MCF 10A (cell line): Measurements from ENCODE around the gene IL18. TPM values are rescaled to one million over a fixed set of nuclear protein-coding genes. Genes with fewer than 3 reads are reported as not detected.

ENCODE experiments used
- Bru-seq: library from RNA; stranded (reverse); fragments of 400-500 nt; gene quantifications from one replicate; lab custom pipeline; 2021; lab: Mats Ljungman, UMichigan
- BruChase-seq, 2 experiments: library from RNA; stranded (reverse); fragments of 400-500 nt; gene quantifications; one replicate each; lab custom pipeline; 2021; lab: Mats Ljungman, UMichigan
- BruUV-seq: library from RNA; stranded (reverse); fragments of 400-500 nt; replicated peaks from 2 replicates; lab custom pipeline; 2021; lab: Mats Ljungman, UMichigan
- CTCF ChIA-PET: fragments of 300-600 bp; sonication (Branson Sonifier 250); formaldehyde crosslinking; extraction: SDS; loops from one replicate; lab custom pipeline; 2021; ENCODE audit warnings: antibody characterized with exemption, inconsistent platforms; lab: Yijun Ruan, JAX
- POLR2A ChIA-PET: fragments of 300-600, 350-650 bp; sonication (Branson Sonifier 250); formaldehyde crosslinking; extraction: SDS; loops from one replicate; lab custom pipeline; 2020; ENCODE audit warnings: antibody characterized with exemption, inconsistent platforms; lab: Yijun Ruan, JAX
- DNase-seq: peaks from one replicate; pipeline ENCODE4 v3.0.0-alpha.2; 2018; ENCODE audit not compliant: unreplicated experiment
- H3K27ac Mint-ChIP-seq: one replicate; pipeline ENCODE4 v1.8.0; 2022; ENCODE audit warnings: mild to moderate bottlenecking, low read depth, mixed read lengths; ENCODE audit not compliant: unreplicated experiment
- H3K27me3 Mint-ChIP-seq: one replicate; pipeline ENCODE4 v1.8.0; 2022; ENCODE audit warnings: mixed read lengths; ENCODE audit not compliant: insufficient read depth, unreplicated experiment
- H3K36me3 Mint-ChIP-seq: one replicate; pipeline ENCODE4 v1.8.0; 2022; ENCODE audit warnings: mild to moderate bottlenecking, moderate library complexity, mixed read lengths; ENCODE audit not compliant: insufficient read depth, unreplicated experiment
- H3K4me1 Mint-ChIP-seq: one replicate; pipeline ENCODE4 v1.8.0; 2022; ENCODE audit warnings: mixed read lengths; ENCODE audit not compliant: insufficient read depth, unreplicated experiment
- H3K4me3 Mint-ChIP-seq: one replicate; pipeline ENCODE4 v1.8.0; 2022; ENCODE audit warnings: mild to moderate bottlenecking, moderate library complexity, mixed read lengths; ENCODE audit not compliant: unreplicated experiment
- H3K9me3 Mint-ChIP-seq: one replicate; pipeline ENCODE4 v1.8.0; 2022; ENCODE audit warnings: mixed read lengths; ENCODE audit not compliant: unreplicated experiment
- intact Hi-C: fragments of 100-400 bp; cut with micrococcal nuclease; formaldehyde crosslinking; loops from 2 replicates; pipeline ENCODE4 v1.14.1; 2022
- long read RNA-seq: library from polyadenylated mRNA; stranded (forward); transcript quantifications from one replicate; pipeline ENCODE4 v2.0.0, GENCODE V29; 2022
- total RNA-seq: library from RNA; stranded (reverse); gene quantifications from 2 replicates; pipeline ENCODE4 v1.2.3, GENCODE V29; 2022
- TF ChIP-seq, protein P1 (sequence below): fragments of 200-600 bp; IDR thresholded peaks from one replicate; pipeline ENCODE4 v1.8.0; 2022; ENCODE audit warnings: antibody characterized with exemption, mild to moderate bottlenecking; ENCODE audit not compliant: unreplicated experiment

The IL18 gene
- 124 and 189 TPM in 2 replicates for total RNA-seq
- percentile 97 among the genes with signal in this experiment for Bru-seq, nascent RNA
- BruChase-seq, experiment 1, labeled RNA remaining after a 6-hour chase = percentile 92 among the genes with signal in this experiment
- BruChase-seq, experiment 2, labeled RNA remaining after a 2-hour chase = percentile 95 among the genes with signal in this experiment
- long read RNA-seq, transcript IL18-206 (3 exons, 880 nt) = minor isoform, 5 of 44 reads
- long read RNA-seq, transcript IL18-202 (5 exons, 1,090 nt) = major isoform, 10 of 44 reads
- long read RNA-seq, partial matches to known transcripts = 3 of 44 reads
- long read RNA-seq, other reads (novel, unspliced or antisense) = 22 of 44 reads

- POLR2A ChIA-PET = interaction anchor here (0.6 to 3.9 kb wide), 22 partner anchors 8 to 409 kb away, joined by 3 to 68 read pairs (median 6); partner anchors contain the start of genes BCO2, NKAPD1, PIH1D2 and PTS
Observed at GRCh38 chr11:112163875-112164685, at the start of gene IL18. TSS of gene IL18 (minus strand) at chr11:112164094. CDS start at chr11:112155053, 9,041 bp downstream.

GRCh38 chr11:112212710-112213109 is 48.8 kb upstream of the IL18 start:
- no peak overlapping the region for H3K4me3 Mint-ChIP-seq
- ChIA-PET CTCF (interaction anchor here (0.6 kb wide), 1 partner anchor 1486 kb away, joined by 3 read pairs; no protein-coding TSS in a partner anchor), POLR2A (interaction anchor here (0.7 to 1.3 kb wide), 5 partner anchors 10 to 126 kb away, joined by 3 to 4 read pairs (median 3); partner anchors contain the start of genes SDHD and TIMM8B)
- peaks cover 8% of the 10 kb centered on the region for H3K4me1 Mint-ChIP-seq
- TF ChIP-seq, protein P1, sequence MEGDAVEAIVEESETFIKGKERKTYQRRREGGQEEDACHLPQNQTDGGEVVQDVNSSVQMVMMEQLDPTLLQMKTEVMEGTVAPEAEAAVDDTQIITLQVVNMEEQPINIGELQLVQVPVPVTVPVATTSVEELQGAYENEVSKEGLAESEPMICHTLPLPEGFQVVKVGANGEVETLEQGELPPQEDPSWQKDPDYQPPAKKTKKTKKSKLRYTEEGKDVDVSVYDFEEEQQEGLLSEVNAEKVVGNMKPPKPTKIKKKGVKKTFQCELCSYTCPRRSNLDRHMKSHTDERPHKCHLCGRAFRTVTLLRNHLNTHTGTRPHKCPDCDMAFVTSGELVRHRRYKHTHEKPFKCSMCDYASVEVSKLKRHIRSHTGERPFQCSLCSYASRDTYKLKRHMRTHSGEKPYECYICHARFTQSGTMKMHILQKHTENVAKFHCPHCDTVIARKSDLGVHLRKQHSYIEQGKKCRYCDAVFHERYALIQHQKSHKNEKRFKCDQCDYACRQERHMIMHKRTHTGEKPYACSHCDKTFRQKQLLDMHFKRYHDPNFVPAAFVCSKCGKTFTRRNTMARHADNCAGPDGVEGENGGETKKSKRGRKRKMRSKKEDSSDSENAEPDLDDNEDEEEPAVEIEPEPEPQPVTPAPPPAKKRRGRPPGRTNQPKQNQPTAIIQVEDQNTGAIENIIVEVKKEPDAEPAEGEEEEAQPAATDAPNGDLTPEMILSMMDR = no peak
- H3K9me3 Mint-ChIP-seq = no peaks in the 10 kb centered on the region
- no peak for DNase-seq
- intact Hi-C loops = no loop called here
- H3K27ac Mint-ChIP-seq = no peak overlapping the region
- H3K36me3 Mint-ChIP-seq = no peaks in the 10 kb centered on the region
- no peaks in the 10 kb centered on the region for H3K27me3 Mint-ChIP-seq
- BruUV-seq = no TSS peak

More at GRCh38 chr11:112163875-112164685, at the start of gene IL18:
- DNase-seq = peak; percentile 88
- Mint-ChIP-seq H3K27ac (peak within 1 kb of the TSS; percentile 97), H3K4me3 (peak within 1 kb of the TSS; percentile 96), H3K36me3 (peaks cover 24% of the 10 kb centered on the region), H3K9me3 (no peaks in the 10 kb centered on the region), H3K4me1 (peaks cover 53% of the 10 kb centered on the region), H3K27me3 (no peaks in the 10 kb centered on the region)
- intact Hi-C loops = loop anchor here (10.0 kb wide), 1 partner anchor 289 kb away; the partner anchor contains the start of genes ALG9, CFAP68 and FDXACB1
- no TSS peak for BruUV-seq
- CTCF ChIA-PET = interaction anchor here (0.7 to 1.4 kb wide), 4 partner anchors 9 to 116 kb away, joined by 3 to 4 read pairs (median 3); no protein-coding TSS in a partner anchor
- TF ChIP-seq, protein P1 = no peak

DNA sequence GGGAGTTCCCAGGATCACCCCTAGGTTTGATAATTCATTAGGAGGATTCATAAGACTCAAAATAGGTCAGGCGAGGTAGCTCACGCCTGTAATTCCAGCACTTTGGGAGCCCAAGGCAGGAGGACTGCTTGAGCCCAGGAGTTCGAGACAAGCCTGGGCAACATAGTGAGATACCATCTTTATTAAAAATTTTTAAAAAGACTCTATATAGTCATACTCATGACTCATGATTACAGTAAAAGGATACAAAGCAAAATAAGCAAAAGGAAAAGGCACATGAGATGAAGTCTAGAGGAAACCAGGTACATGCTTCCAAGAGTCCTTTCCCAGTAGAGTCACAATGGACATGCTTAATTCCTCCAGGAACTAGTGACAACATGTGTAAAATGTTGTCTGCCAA is 48.4 kb upstream of the IL18 start:
- no TSS peak for BruUV-seq
- no peaks in the 10 kb centered on the region for H3K36me3 Mint-ChIP-seq
- ChIA-PET CTCF (interaction anchor here (1.2 kb wide), 1 partner anchor 68 kb away, joined by 5 read pairs; no protein-coding TSS in a partner anchor), POLR2A (interaction anchor here (0.7 to 1.3 kb wide), 5 partner anchors 9 to 126 kb away, joined by 3 to 4 read pairs (median 3); partner anchors contain the start of genes SDHD and TIMM8B)
- H3K9me3 Mint-ChIP-seq = no peaks in the 10 kb centered on the region
- H3K4me3 Mint-ChIP-seq = no peak overlapping the region
- intact Hi-C loops = no loop called here
- peaks cover 8% of the 10 kb centered on the region for H3K4me1 Mint-ChIP-seq
- H3K27me3 Mint-ChIP-seq = no peaks in the 10 kb centered on the region
- no peak overlapping the region for H3K27ac Mint-ChIP-seq
- TF ChIP-seq, protein P1 = no peak
- no peak for DNase-seq
